ENCODE measurements around the gene PPP1R16B. TPM values are rescaled to one million over a fixed set of nuclear protein-coding genes. Genes with fewer than 3 reads are reported as not detected.
"Not testable (repeated sequence)": the region's sequence is repeated elsewhere in the genome, so short reads cannot be mapped to it uniquely, and the experiment has no call there.

Gene PPP1R16B
- total RNA-seq, 4 donors from 2014 or later = 0.99 to 6.7 (median 3.6) TPM

DNA sequence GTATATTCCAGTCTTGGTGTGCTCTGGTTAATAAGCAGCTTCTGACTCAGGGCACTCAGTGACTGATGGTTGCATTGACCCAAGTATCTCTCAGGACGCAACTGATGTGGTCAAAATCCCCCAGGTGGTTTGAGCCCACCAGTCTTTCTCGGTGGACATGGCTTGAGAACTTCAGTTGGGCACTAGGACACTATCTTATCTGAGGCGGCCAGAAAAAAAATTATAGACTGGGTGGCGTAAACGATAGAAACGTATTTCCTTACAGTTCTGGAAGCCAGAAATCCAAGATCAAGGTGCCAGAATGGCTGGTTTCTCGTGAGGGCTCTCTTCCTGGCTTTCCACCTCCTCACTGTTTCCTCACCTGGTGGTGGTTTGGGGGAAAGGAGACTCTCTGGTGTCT is 52.2 kb downstream of the PPP1R16B start:
- no peak for DNase-seq
- H3K9me3 ChIP-seq = no peaks in the 10 kb centered on the region
- no peak overlapping the region for H3K27ac ChIP-seq
- no peaks in the 10 kb centered on the region for H3K4me1 ChIP-seq
- H3K4me3 ChIP-seq = no peak overlapping the region
- TF ChIP-seq CTCF (IDR thresholded peaks at IDR 0.05) (no peak), POLR2A (IDR thresholded peaks at IDR 0.05) (no peak)
- no peaks in the 10 kb centered on the region for H3K27me3 ChIP-seq
- intact Hi-C loops (cut with DNase I) = no loop called here
- no peaks in the 10 kb centered on the region for H3K36me3 ChIP-seq
- WGBS, 2 donors = 78 to 80% methylated on average over 6 to 7 of the region's 7 CpGs

DNA sequence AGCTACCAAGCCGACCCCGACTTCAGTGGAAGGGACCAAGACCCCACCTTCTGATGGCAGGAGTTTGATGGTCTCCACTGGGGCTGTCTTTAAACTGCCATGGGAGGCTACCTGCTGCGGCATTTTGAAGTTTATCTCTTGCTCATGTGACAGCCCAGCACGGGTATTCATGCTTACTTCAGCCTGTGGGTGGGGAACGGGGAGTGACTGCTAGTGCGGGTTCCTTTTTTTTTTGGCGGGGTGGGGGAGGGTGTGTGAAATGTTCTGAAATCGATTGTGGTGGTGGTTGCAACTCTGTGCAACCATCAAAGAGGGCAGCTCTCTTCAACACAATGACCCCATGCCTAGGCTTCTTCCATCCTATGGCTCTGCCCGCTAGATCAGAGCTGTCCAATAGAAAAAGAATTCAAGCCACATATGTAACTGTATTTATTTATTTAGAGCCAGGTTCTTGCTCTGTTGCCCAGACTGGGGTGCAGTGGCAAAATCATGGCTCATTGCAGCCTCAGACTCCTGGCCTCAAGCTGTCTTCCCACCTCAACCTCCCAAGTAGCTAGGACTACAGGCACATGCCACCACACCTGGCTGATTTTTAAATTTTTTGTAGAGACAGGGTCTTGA is 53.7 kb downstream of the PPP1R16B start:
- Histone ChIP-seq H3K27me3 (no peaks in the 10 kb centered on the region), H3K4me3 (no peak overlapping the region), H3K9me3 (no peaks in the 10 kb centered on the region), H3K27ac (no peak overlapping the region), H3K4me1 (no peaks in the 10 kb centered on the region), H3K36me3 (no peaks in the 10 kb centered on the region)
- intact Hi-C loops (cut with DNase I) = no loop called here
- no peak for TF ChIP-seq POLR2A (IDR thresholded peaks at IDR 0.05)
- TF ChIP-seq CTCF (IDR thresholded peaks at IDR 0.05) = no peak
- no peak for DNase-seq
- 55 to 69% methylated on average over 6 of the region's 9 CpGs for WGBS, 2 donors

DNA sequence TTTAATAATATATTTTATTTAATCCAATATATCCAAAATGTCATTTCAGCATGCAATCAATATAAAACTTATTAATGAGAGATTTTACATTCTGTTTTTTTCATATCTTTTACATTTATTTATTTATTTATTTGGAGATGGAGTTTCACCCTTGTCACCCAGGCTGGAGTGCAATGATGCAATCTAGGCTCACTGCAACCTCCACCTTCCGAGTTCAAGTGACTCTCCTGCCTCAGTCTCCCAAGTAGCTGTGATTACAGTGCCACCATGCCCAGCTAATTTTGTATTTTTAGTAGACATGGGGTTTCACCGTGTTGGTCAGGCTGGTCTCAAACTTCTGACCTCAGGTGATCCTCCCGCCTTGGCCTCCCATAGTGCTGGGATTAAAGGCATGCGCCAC is 54.4 kb downstream of the PPP1R16B start:
- H3K9me3 ChIP-seq; H3K4me3 ChIP-seq; intact Hi-C loops (cut with DNase I); H3K27me3 ChIP-seq; DNase-seq; H3K36me3 ChIP-seq; H3K4me1 ChIP-seq; H3K27ac ChIP-seq: not testable (repeated sequence)
- 84 to 85% methylated on average over 2 to 4 of the region's 4 CpGs for WGBS, 2 donors

GRCh38 chr20:38861071-38861401 is 55.5 kb downstream of the PPP1R16B start:
- no peaks in the 10 kb centered on the region for H3K27me3 ChIP-seq
- intact Hi-C loops (cut with DNase I) = no loop called here
- no peak for TF ChIP-seq CTCF (IDR thresholded peaks at IDR 0.05)
- no peak for TF ChIP-seq POLR2A (IDR thresholded peaks at IDR 0.05)

DNA sequence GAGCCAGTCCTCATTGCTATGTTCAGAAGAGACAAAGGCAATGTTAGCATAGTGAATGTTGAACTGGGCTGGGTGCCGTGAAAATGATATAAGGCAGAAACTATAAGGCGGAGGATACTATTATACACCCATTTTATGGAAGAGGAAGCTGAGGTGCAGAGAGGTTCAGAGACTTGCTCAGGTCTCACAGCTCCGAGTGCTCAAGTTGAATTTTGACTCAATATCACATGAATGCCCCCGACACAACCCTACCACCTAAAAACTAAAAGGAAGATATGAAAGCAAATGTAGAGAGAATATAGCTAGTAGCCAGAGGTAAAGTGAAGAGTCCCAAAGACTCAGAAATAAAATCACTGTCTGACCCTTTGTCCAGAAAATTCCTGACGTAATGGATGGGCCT is 56.7 kb downstream of the PPP1R16B start:
- 80 to 82% methylated on average over 5 of the region's 5 CpGs for WGBS, 2 donors
- intact Hi-C loops (cut with DNase I) = no loop called here

More at GRCh38 chr20:38861071-38861401, 55.5 kb downstream of the PPP1R16B start:
- Histone ChIP-seq H3K9me3 (no peaks in the 10 kb centered on the region), H3K4me1 (no peaks in the 10 kb centered on the region), H3K4me3 (no peak overlapping the region), H3K27ac (no peak overlapping the region), H3K36me3 (no peaks in the 10 kb centered on the region)
- no peak for DNase-seq
- WGBS, 2 donors = 33 to 67% methylated on average over 1 of the region's 1 CpG

More for the DNA sequence above, 56.7 kb downstream of the PPP1R16B start:
- Histone ChIP-seq H3K27me3 (no peaks in the 10 kb centered on the region), H3K4me1 (no peaks in the 10 kb centered on the region), H3K27ac (peak overlapping the region in 1 of 4 donors; percentile 42), H3K36me3 (no peaks in the 10 kb centered on the region), H3K4me3 (no peak overlapping the region), H3K9me3 (no peaks in the 10 kb centered on the region)
- no peak for TF ChIP-seq POLR2A (IDR thresholded peaks at IDR 0.05)
- TF ChIP-seq CTCF (IDR thresholded peaks at IDR 0.05) = no peak
- no peak for DNase-seq
